SU-DHL-6 (cell line): ENCODE measurements around the gene BCLAF3.

Source experiments
- H2AFZ ChIP-seq: fragments of 200-600 bp; sonication (generic); 2 replicates; pipeline ENCODE4 v1.6.1; 2014; ENCODE audit warnings: low read depth, mild to moderate bottlenecking, moderate library complexity, mixed read lengths, antibody characterized with exemption, low read length; ENCODE audit not compliant: severe bottlenecking
- H3F3A ChIP-seq: fragments of 200-600 bp; shearing (Covaris generic); 2 replicates; pipeline ENCODE4 v1.6.0; 2016; ENCODE audit warnings: antibody characterized with exemption, mild to moderate bottlenecking; ENCODE audit not compliant: insufficient read depth
- H3K27ac ChIP-seq: fragments of 200-600 bp; sonication (generic); 2 replicates; pipeline ENCODE4 v1.5.1; 2016; ENCODE audit warnings: low read depth, mild to moderate bottlenecking, low read length, moderate library complexity, mixed read lengths
- H3K27me3 ChIP-seq: fragments of 200-600 bp; sonication (generic), shearing (Covaris generic); 2 replicates; pipeline ENCODE4 v1.6.0; 2014; ENCODE audit warnings: mild to moderate bottlenecking, low read length
- H3K36me3 ChIP-seq: fragments of 200-600 bp; sonication (generic); 2 replicates; pipeline ENCODE4 v1.6.1; 2014; ENCODE audit warnings: mild to moderate bottlenecking, low read length, mixed read lengths
- H3K4me2 ChIP-seq: fragments of 300-600, 200-600 bp; shearing (Covaris generic), sonication (generic); 2 replicates; pipeline ENCODE4 v1.6.0; 2014; ENCODE audit warnings: low read length, low read depth, mild to moderate bottlenecking; ENCODE audit not compliant: poor library complexity, severe bottlenecking
- H3K4me3 ChIP-seq: fragments of 200-600 bp; sonication (generic); 2 replicates; pipeline ENCODE4 v1.5.1; 2014; ENCODE audit warnings: antibody characterized with exemption, low read length, mild to moderate bottlenecking, mixed read lengths; ENCODE audit not compliant: insufficient read depth, poor library complexity, severe bottlenecking
- H3K79me2 ChIP-seq: fragments of 200-600 bp; sonication (generic); 2 replicates; pipeline ENCODE4 v1.6.1; 2014; ENCODE audit warnings: mild to moderate bottlenecking, low read length, moderate library complexity; ENCODE audit not compliant: insufficient read depth
- H3K9ac ChIP-seq: fragments of 200-600 bp; sonication (generic); 2 replicates; pipeline ENCODE4 v1.7.0; 2014; ENCODE audit warnings: mild to moderate bottlenecking, low read length
- H3K9me2 ChIP-seq: fragments of 200-600 bp; sonication (generic); replicated peaks from 2 replicates; pipeline ENCODE4 v1.6.1; 2014; ENCODE audit warnings: low read length; ENCODE audit not compliant: insufficient read depth
- H3K9me3 ChIP-seq: fragments of 200-600 bp; sonication (generic); 2 replicates; pipeline ENCODE4 v1.6.1; 2014; ENCODE audit warnings: low read length, mixed read lengths; ENCODE audit not compliant: insufficient read depth
- H4K20me1 ChIP-seq: fragments of 200-600 bp; sonication (generic); 2 replicates; pipeline ENCODE4 v1.6.1; 2014; ENCODE audit warnings: low read depth, mild to moderate bottlenecking, antibody characterized with exemption, low read length, moderate library complexity, mixed read lengths
- EZH2phosphoT487 ChIP-seq: fragments of 200-600 bp; sonication (generic), shearing (Covaris generic); conservative IDR thresholded peaks from 2 replicates; pipeline ENCODE4 v1.6.1; 2018; ENCODE audit warnings: mild to moderate bottlenecking, antibody characterized with exemption, low read length, moderate library complexity, mixed read lengths
- TF ChIP-seq, protein P1 (sequence below): fragments of 200-600 bp; sonication (generic); IDR thresholded peaks from one replicate; pipeline ENCODE4 v1.5.1; 2017; ENCODE audit warnings: antibody characterized with exemption, mild to moderate bottlenecking, low read length, moderate library complexity; ENCODE audit not compliant: insufficient read depth, poor library complexity, severe bottlenecking

Gene BCLAF3

DNA sequence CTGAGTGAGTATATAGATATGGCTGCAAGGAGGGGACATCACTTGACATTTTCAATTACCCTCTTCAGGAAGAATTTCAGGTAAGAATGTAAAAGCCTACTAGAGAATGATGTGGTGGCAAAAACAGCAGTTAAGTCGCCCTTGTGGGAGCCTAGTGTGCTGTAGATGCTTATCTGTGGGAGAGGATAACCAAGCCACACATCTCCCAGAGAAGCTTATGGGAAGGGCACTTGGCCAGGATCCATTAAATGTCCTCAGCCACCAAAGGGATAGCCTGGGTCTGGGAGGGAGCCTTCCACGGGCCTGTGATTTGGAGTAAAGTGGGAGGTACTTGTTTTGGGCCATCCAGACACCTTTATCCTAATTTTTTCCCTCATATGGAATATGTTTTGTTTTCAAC lies 41.3 kb upstream of the BCLAF3 start:
- Histone ChIP-seq H3K36me3 (no peaks in the 10 kb centered on the region), H3K9ac (no peak overlapping the region), H4K20me1 (no peaks in the 10 kb centered on the region), H2AFZ (no peak overlapping the region), H3K27ac (no peak overlapping the region), H3K4me3 (no peak overlapping the region), H3K9me3 (no peaks in the 10 kb centered on the region), H3K79me2 (no peaks in the 10 kb centered on the region), H3K4me2 (no peak overlapping the region), H3F3A (no peaks in the 10 kb centered on the region), H3K27me3 (no peaks in the 10 kb centered on the region), H3K9me2 (no peaks in the 10 kb centered on the region)
- TF ChIP-seq, protein P1, sequence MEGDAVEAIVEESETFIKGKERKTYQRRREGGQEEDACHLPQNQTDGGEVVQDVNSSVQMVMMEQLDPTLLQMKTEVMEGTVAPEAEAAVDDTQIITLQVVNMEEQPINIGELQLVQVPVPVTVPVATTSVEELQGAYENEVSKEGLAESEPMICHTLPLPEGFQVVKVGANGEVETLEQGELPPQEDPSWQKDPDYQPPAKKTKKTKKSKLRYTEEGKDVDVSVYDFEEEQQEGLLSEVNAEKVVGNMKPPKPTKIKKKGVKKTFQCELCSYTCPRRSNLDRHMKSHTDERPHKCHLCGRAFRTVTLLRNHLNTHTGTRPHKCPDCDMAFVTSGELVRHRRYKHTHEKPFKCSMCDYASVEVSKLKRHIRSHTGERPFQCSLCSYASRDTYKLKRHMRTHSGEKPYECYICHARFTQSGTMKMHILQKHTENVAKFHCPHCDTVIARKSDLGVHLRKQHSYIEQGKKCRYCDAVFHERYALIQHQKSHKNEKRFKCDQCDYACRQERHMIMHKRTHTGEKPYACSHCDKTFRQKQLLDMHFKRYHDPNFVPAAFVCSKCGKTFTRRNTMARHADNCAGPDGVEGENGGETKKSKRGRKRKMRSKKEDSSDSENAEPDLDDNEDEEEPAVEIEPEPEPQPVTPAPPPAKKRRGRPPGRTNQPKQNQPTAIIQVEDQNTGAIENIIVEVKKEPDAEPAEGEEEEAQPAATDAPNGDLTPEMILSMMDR = no peak
- TF ChIP-seq EZH2phosphoT487 = no peak

DNA sequence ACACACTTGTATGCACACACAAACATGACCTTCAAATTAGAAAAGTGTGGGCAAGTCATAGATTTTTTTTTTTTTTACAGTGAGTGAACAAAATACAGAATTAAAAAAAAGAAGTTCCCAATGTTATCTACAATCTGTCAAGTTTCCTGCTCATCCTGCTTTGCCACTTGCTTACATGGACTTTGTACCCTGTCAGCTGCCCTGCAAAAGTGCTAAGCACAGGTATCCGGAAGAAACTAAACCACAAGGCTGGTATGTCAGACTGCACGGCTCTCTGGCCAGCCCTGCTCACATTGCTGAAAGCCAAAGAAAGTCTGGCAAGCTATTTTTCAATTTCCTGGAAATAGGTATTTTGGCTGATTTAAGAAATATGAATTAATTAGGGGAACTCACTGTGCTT lies 38.9 kb upstream of the BCLAF3 start:
- Histone ChIP-seq H3K9me3 (no peaks in the 10 kb centered on the region), H3K79me2 (no peaks in the 10 kb centered on the region), H3K27ac (no peak overlapping the region), H3K4me3 (no peak overlapping the region), H3K9me2 (no peaks in the 10 kb centered on the region), H3K36me3 (no peaks in the 10 kb centered on the region), H3K4me2 (no peak overlapping the region), H3K27me3 (no peaks in the 10 kb centered on the region), H3F3A (no peaks in the 10 kb centered on the region), H3K9ac (no peak overlapping the region), H2AFZ (no peak overlapping the region), H4K20me1 (no peaks in the 10 kb centered on the region)
- TF ChIP-seq EZH2phosphoT487 = no peak
- TF ChIP-seq, protein P1 = no peak

DNA sequence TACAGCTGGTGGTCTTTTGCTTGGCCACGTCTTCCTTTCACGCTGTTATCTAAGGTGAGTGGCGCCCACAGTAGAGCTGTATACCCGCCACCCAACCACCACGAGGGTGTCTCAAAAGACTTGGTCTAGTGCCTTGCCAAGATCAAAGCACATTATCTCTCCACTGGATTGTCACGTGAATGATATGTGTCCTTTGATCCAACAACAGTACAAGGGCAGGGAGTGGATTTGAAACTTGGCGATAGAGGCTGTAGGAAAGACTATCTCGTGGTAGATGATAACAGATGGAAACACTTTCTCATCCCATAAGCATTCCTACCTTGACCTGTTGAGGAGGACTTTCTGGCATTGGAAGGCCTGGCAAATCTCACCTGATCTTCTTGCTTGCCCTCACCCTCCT lies 37.7 kb upstream of the BCLAF3 start:
- Histone ChIP-seq H3K36me3 (no peaks in the 10 kb centered on the region), H3K9me3 (no peaks in the 10 kb centered on the region), H3F3A (no peaks in the 10 kb centered on the region), H3K9ac (no peak overlapping the region), H3K4me3 (no peak overlapping the region), H3K27ac (no peak overlapping the region), H2AFZ (no peak overlapping the region), H3K79me2 (no peaks in the 10 kb centered on the region), H3K4me2 (no peak overlapping the region), H4K20me1 (no peaks in the 10 kb centered on the region), H3K27me3 (no peaks in the 10 kb centered on the region), H3K9me2 (no peaks in the 10 kb centered on the region)
- TF ChIP-seq EZH2phosphoT487 = no peak
- TF ChIP-seq, protein P1 = no peak
